Cardiac muscle cell (in vitro differentiated cells and primary cell): ENCODE data around the gene KRT5. TPM values are rescaled to one million over a fixed set of nuclear protein-coding genes. Genes with fewer than 3 reads are reported as not detected.
"Not testable (repeated sequence)": the region's sequence is repeated elsewhere in the genome, so short reads cannot be mapped to it uniquely, and the experiment has no call there.

Source experiments
- DNase-seq, 2 donors: peaks; one replicate each; pipeline versions ENCODE4 v3.0.0 to v3.0.0-alpha.2; 2010 to 2017; ENCODE audit warnings: low read depth in 1 of 2, low spot score in 1 of 2
- H3K27ac ChIP-seq: fragments of 200-600 bp; sonication (generic); 2 replicates; pipeline ENCODE4 v1.5.1; 2016
- H3K27me3 ChIP-seq: fragments of 200-600 bp; sonication (generic); 2 replicates; pipeline ENCODE4 v1.6.0; 2016; ENCODE audit warnings: control low read depth
- H3K36me3 ChIP-seq: fragments of 200-600 bp; sonication (generic); 2 replicates; pipeline ENCODE4 v1.5.1; 2016; ENCODE audit warnings: control low read depth
- H3K4me1 ChIP-seq: fragments of 200-600 bp; sonication (generic); 2 replicates; pipeline ENCODE4 v1.8.1; 2017; ENCODE audit warnings: low read depth, mild to moderate bottlenecking, mixed run types
- H3K4me3 ChIP-seq: fragments of 200-600 bp; sonication (generic); 2 replicates; pipeline ENCODE4 v1.5.1; 2016; ENCODE audit warnings: mild to moderate bottlenecking
- H3K9me3 ChIP-seq: fragments of 200-600 bp; sonication (generic); 2 replicates; pipeline ENCODE4 v1.5.1; 2017; ENCODE audit warnings: low read depth, mild to moderate bottlenecking, control low read depth
- CTCF ChIP-seq: IDR thresholded peaks from 2 replicates; pipeline ENCODE4 v1.5.1; 2012; ENCODE audit warnings: low read depth, mild to moderate bottlenecking, low read length
- polyA plus RNA-seq: library from polyadenylated mRNA; unstranded; fragments of >200 nt; fragmentation: Nextera tagmentation; extraction: Ambion mirVana; gene quantifications from 2 replicates; pipeline ENCODE4 v1.2.1, GENCODE V29; 2016
- total RNA-seq: library from RNA; depleted of rRNA; stranded (reverse); fragments of >200 nt; gene quantifications from 2 replicates; pipeline ENCODE4 v1.2.3, GENCODE V29; 2016

The KRT5 gene
- total and polyA plus RNA-seq, 2 experiments from 2014 or later, result 0.23 TPM; not detected in 1

GRCh38 chr12:52493172-52493571 lies 27.0 kb downstream of the KRT5 start, which contains the start of gene KRT6A:
KRT6A (minus strand) TSS chr12:52493257; CDS start chr12:52493188, 69 bp downstream.
- DNase-seq, result no peak
- Histone ChIP-seq H3K36me3 (no peaks in the 10 kb centered on the region), H3K27ac (no peak within 1 kb of the TSS), H3K4me3 (no peak within 1 kb of the TSS), H3K4me1 (peaks cover 7% of the 10 kb centered on the region), H3K9me3 (no peaks in the 10 kb centered on the region), H3K27me3 (peaks cover 3% of the 10 kb centered on the region)
- no peak for TF ChIP-seq CTCF

- H3K27me3 ChIP-seq, DNase-seq, H3K4me3 ChIP-seq, H3K27ac ChIP-seq, H3K4me1 ChIP-seq, H3K36me3 ChIP-seq, H3K9me3 ChIP-seq: not testable (repeated sequence)
Measured at GRCh38 chr12:52492405-52492804, 27.8 kb downstream of the KRT5 start.

DNA sequence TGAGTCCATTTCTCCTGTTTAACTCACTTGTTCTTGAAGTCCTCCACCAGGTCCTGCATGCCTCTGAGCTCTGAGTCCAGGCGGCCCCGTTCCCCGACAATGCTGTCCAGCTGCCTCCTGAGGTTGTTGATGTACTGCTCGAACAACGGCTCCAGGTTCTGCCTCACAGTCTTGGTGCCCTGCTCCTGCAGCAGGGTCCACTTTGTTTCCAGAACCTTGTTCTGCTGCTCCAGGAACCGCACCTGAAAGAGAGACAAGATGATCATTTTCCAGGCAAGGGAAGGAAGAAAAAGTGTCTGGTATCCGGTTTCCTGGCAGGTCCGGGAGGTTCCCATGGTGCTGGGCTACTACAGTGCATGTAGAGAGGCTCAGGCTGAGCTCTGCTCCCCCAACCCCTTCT lies 28.7 kb downstream of the KRT5 start:
- not testable (repeated sequence) for H3K36me3 ChIP-seq, H3K4me1 ChIP-seq, DNase-seq, H3K4me3 ChIP-seq, H3K27me3 ChIP-seq, H3K9me3 ChIP-seq, H3K27ac ChIP-seq

- Histone ChIP-seq H3K4me3 (no peak overlapping the region), H3K36me3 (no peaks in the 10 kb centered on the region), H3K9me3 (no peaks in the 10 kb centered on the region), H3K4me1 (no peaks in the 10 kb centered on the region), H3K27ac (no peak overlapping the region), H3K27me3 (peaks cover 3% of the 10 kb centered on the region)
- TF ChIP-seq CTCF, result no peak
- DNase-seq, result no peak
Measured at GRCh38 chr12:52488736-52489135, 31.5 kb downstream of the KRT5 start.

DNA sequence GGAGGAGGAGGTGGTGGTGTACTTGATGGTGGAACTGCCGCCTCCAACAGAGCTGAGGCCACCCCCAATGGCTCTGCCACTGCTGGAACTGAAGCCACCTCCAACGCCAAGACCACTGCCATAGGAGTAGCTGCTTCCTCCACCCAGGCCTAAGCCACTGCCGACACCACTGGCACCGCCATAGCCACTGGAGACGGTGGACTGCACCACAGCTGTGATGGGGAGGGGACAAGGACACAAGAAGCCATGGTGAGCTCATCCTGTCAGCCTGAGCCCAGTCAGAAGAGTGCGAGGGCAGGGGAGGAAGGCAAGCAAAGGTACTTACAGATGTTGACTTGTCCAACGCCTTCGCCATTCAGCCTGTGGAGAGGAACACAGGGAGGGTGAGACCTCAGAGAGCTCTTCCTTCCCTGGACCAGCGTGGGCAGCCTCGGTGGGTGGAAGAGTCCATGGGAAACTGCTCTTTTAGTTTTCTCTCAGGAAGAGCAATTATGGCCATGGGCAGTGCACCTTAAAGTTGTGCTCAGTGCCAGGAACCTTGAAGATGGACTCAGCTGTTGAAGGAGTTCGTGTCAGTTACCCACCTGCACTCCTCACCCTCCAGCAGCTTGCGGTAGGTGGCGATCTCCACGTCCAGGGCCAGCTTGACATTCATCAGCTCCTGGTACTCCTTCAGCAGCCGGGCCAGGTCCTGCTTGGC lies 32.3 kb downstream of the KRT5 start:
- not testable (repeated sequence) for H3K36me3 ChIP-seq, DNase-seq, H3K27me3 ChIP-seq, H3K4me3 ChIP-seq, H3K27ac ChIP-seq, H3K9me3 ChIP-seq, H3K4me1 ChIP-seq

- Histone ChIP-seq H3K36me3 (no peaks in the 10 kb centered on the region), H3K4me1 (no peaks in the 10 kb centered on the region), H3K27ac (no peak overlapping the region), H3K27me3 (peaks cover 3% of the 10 kb centered on the region), H3K9me3 (no peaks in the 10 kb centered on the region), H3K4me3 (no peak overlapping the region)
- DNase-seq, result no peak
- TF ChIP-seq CTCF, result no peak
Measured at GRCh38 chr12:52487211-52487610, 33.0 kb downstream of the KRT5 start.

DNA sequence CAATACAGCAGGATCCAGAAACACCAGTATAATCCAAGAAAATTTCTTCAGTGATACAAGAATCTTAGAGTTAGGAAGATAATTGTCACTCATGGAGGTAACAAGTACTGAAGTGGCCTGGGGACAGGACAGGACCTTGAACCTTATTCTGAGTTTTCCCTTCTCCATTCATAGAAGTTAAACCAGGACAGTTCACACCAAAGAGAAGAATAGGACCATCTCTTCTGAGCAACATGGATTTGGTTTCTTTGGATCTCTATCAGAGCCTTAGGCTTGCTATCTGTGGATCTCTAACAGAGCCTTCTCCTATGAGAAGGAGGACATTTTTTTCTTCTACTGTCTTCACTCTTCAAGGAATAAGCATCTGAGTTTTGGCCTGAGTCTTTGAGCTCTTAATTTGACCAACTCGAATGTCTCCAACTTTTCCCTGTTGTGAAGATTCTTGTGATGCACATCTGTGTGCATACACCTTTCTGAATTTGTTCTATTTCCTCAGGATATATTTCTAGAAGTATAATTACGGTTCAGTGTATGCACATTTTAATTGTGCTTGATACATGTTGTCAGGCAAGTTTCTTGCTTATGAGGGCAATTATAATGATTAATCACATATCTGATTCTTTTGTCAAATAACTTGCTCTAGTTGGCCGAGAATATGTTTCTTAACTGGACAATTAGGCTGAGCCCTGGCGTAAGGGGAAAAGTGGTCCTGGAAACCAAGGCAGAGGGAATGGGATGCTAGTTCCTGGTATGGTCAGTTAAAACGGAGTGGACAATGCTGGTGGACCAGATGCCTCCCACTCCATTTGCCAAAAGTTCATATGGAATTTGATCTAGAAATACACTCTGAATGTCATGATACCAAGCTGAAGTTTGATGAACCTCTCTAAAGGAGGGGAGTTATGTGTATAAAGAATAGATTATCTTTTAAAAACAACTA lies 33.8 kb downstream of the KRT5 start:
- Histone ChIP-seq H3K36me3 (no peaks in the 10 kb centered on the region), H3K4me3 (no peak overlapping the region), H3K9me3 (no peaks in the 10 kb centered on the region), H3K4me1 (no peaks in the 10 kb centered on the region), H3K27me3 (peaks cover 3% of the 10 kb centered on the region), H3K27ac (no peak overlapping the region)
- no peak for TF ChIP-seq CTCF
- DNase-seq, result no peak
